Measurements from ENCODE around the gene C4B.

Gene C4B

GRCh38 chr6:32076321-32076809 is 61.8 kb downstream of the C4B start:
- Histone ChIP-seq H3K79me1 (replicated peaks; ENCODE audit: low read length, poor library complexity, severe bottlenecking) (no peaks in the 10 kb centered on the region), H3K4me1 (ENCODE audit: control insufficient read depth, insufficient read depth, low read depth, low read length) (peaks cover 36% of the 10 kb centered on the region), H3K9me3 (ENCODE audit: control insufficient read depth, low read length) (no peaks in the 10 kb centered on the region), H2BK120ac (ENCODE audit: low read depth, low read length) (no peak overlapping the region), H3K4me2 (ENCODE audit: low read length, poor library complexity, severe bottlenecking) (no peak overlapping the region), H2BK12ac (ENCODE audit: low read length in 2 of 2) (no peak overlapping the region), H3K14ac (ENCODE audit: low read length in 2 of 2) (no peak overlapping the region), H3K36me3 (ENCODE audit: control insufficient read depth in 1 of 2, insufficient read depth in 2 of 2, low read depth in 1 of 2, low read length in 2 of 2) (peaks cover 0 to 78% of the 10 kb centered on the region in 2 experiments), H2AFZ (ENCODE audit: low read depth, low read length) (no peak overlapping the region), H3K27me3 (ENCODE audit: control insufficient read depth in 1 of 2, insufficient read depth in 1 of 2, low read length in 2 of 2) (peaks cover 0 to 27% of the 10 kb centered on the region in 2 experiments), H3K4me3 (ENCODE audit: insufficient read depth in 1 of 2, low read depth in 1 of 2, low read length in 2 of 2) (no peak overlapping the region), H4K8ac (ENCODE audit: low read length) (no peak overlapping the region), H3K18ac (ENCODE audit: low read depth in 1 of 2, low read length in 2 of 2) (no peak overlapping the region), H3K23ac (ENCODE audit: low read length in 2 of 2) (no peak overlapping the region), H4K91ac (ENCODE audit: low read length) (no peak overlapping the region), H2AK5ac (ENCODE audit: low read length, severe bottlenecking) (no peak overlapping the region), H3K4ac (ENCODE audit: low read depth in 1 of 2, low read length in 2 of 2) (no peak overlapping the region), H2BK5ac (ENCODE audit: low read depth, low read length, poor library complexity, severe bottlenecking) (no peak overlapping the region), H3K27ac (ENCODE audit: low read length, poor library complexity, severe bottlenecking) (peak overlapping the region; percentile 15), H3K9ac (ENCODE audit: low read length) (peak overlapping the region; percentile 20), H2BK15ac (ENCODE audit: low read depth, poor library complexity, severe bottlenecking) (no peak overlapping the region)
- peak; percentile 76 for DNase-seq
- 62% methylated on average over 9 of the region's 12 CpGs for WGBS

- Histone ChIP-seq H3K14ac (ENCODE audit: low read length in 2 of 2) (peak overlapping the region in 1 of 2 experiments; percentile 18), H2BK15ac (ENCODE audit: low read depth, poor library complexity, severe bottlenecking) (peak overlapping the region; percentile 3), H3K9ac (ENCODE audit: low read length) (peak overlapping the region; percentile 59), H2AFZ (ENCODE audit: low read depth, low read length) (no peak overlapping the region), H3K4me1 (ENCODE audit: control insufficient read depth, insufficient read depth, low read depth, low read length) (peaks cover 46% of the 10 kb centered on the region), H3K27ac (ENCODE audit: low read length, poor library complexity, severe bottlenecking) (no peak overlapping the region), H2AK5ac (ENCODE audit: low read length, severe bottlenecking) (no peak overlapping the region), H2BK120ac (ENCODE audit: low read depth, low read length) (peak overlapping the region; percentile 62), H3K4me3 (ENCODE audit: insufficient read depth in 1 of 2, low read depth in 1 of 2, low read length in 2 of 2) (no peak overlapping the region), H3K79me1 (replicated peaks; ENCODE audit: low read length, poor library complexity, severe bottlenecking) (no peaks in the 10 kb centered on the region), H3K4ac (ENCODE audit: low read depth in 1 of 2, low read length in 2 of 2) (peak overlapping the region in 1 of 2 experiments; percentile 18), H3K4me2 (ENCODE audit: low read length, poor library complexity, severe bottlenecking) (no peak overlapping the region), H2BK5ac (ENCODE audit: low read depth, low read length, poor library complexity, severe bottlenecking) (no peak overlapping the region), H3K27me3 (ENCODE audit: control insufficient read depth in 1 of 2, insufficient read depth in 1 of 2, low read length in 2 of 2) (peaks cover 0 to 38% of the 10 kb centered on the region in 2 experiments), H4K91ac (ENCODE audit: low read length) (peak overlapping the region; percentile 57), H2BK12ac (ENCODE audit: low read length in 2 of 2) (peak overlapping the region; percentile 6 to 67), H3K23ac (ENCODE audit: low read length in 2 of 2) (no peak overlapping the region), H4K8ac (ENCODE audit: low read length) (peak overlapping the region; percentile 58), H3K18ac (ENCODE audit: low read depth in 1 of 2, low read length in 2 of 2) (peak overlapping the region; percentile 14 to 74), H3K36me3 (ENCODE audit: control insufficient read depth in 1 of 2, insufficient read depth in 2 of 2, low read depth in 1 of 2, low read length in 2 of 2) (peaks cover 0 to 73% of the 10 kb centered on the region in 2 experiments), H3K9me3 (ENCODE audit: control insufficient read depth, low read length) (no peaks in the 10 kb centered on the region)
- no peak for DNase-seq
- 89% methylated on average over 7 of the region's 7 CpGs for WGBS
Measured at GRCh38 chr6:32079566-32080290, 65.1 kb downstream of the C4B start.

- no peaks in the 10 kb centered on the region for H3K9me3 ChIP-seq (ENCODE audit: control insufficient read depth, low read length)
- H4K8ac ChIP-seq (ENCODE audit: low read length): peak overlapping the region; percentile 81
- peak overlapping the region; percentile 68 for H2AFZ ChIP-seq (ENCODE audit: low read depth, low read length)
- H3K9ac ChIP-seq (ENCODE audit: low read length): peak overlapping the region; percentile 62
- peaks cover 0 to 54% of the 10 kb centered on the region in 2 experiments for H3K27me3 ChIP-seq (ENCODE audit: control insufficient read depth in 1 of 2, insufficient read depth in 1 of 2, low read length in 2 of 2)
- peak overlapping the region; percentile 87 to 98 for H2BK12ac ChIP-seq (ENCODE audit: low read length in 2 of 2)
- H2BK15ac ChIP-seq (ENCODE audit: low read depth, poor library complexity, severe bottlenecking): no peak overlapping the region
- peak overlapping the region in 1 of 2 experiments; percentile 43 for H3K23ac ChIP-seq (ENCODE audit: low read length in 2 of 2)
- peak overlapping the region; percentile 65 to 86 for H3K4ac ChIP-seq (ENCODE audit: low read depth in 1 of 2, low read length in 2 of 2)
- H4K91ac ChIP-seq (ENCODE audit: low read length): peak overlapping the region; percentile 67
- peak overlapping the region; percentile 69 to 90 for H3K18ac ChIP-seq (ENCODE audit: low read depth in 1 of 2, low read length in 2 of 2)
- H2AK5ac ChIP-seq (ENCODE audit: low read length, severe bottlenecking): peak overlapping the region; percentile 71
- H3K79me1 ChIP-seq (replicated peaks; ENCODE audit: low read length, poor library complexity, severe bottlenecking): no peaks in the 10 kb centered on the region
- H3K4me3 ChIP-seq (ENCODE audit: insufficient read depth in 1 of 2, low read depth in 1 of 2, low read length in 2 of 2): peak overlapping the region in 1 of 2 experiments; percentile 35
- DNase-seq: peak; percentile 88
- peak overlapping the region; percentile 42 for H2BK120ac ChIP-seq (ENCODE audit: low read depth, low read length)
- 39% methylated on average over 22 of the region's 22 CpGs for WGBS
- no peak overlapping the region for H3K27ac ChIP-seq (ENCODE audit: low read length, poor library complexity, severe bottlenecking)
- H3K36me3 ChIP-seq (ENCODE audit: control insufficient read depth in 1 of 2, insufficient read depth in 2 of 2, low read depth in 1 of 2, low read length in 2 of 2): peaks cover 0 to 73% of the 10 kb centered on the region in 2 experiments
- H3K4me2 ChIP-seq (ENCODE audit: low read length, poor library complexity, severe bottlenecking): peak overlapping the region; percentile 20
- H3K14ac ChIP-seq (ENCODE audit: low read length in 2 of 2): peak overlapping the region in 1 of 2 experiments; percentile 64
- peaks cover 42% of the 10 kb centered on the region for H3K4me1 ChIP-seq (ENCODE audit: control insufficient read depth, insufficient read depth, low read depth, low read length)
- H2BK5ac ChIP-seq (ENCODE audit: low read depth, low read length, poor library complexity, severe bottlenecking): no peak overlapping the region
Measured at GRCh38 chr6:32081168-32081990, 66.8 kb downstream of the C4B start.

- H3K9ac ChIP-seq (ENCODE audit: low read length): peak overlapping the region; percentile 62
- H3K4me2 ChIP-seq (ENCODE audit: low read length, poor library complexity, severe bottlenecking): no peak overlapping the region
- peaks cover 0 to 74% of the 10 kb centered on the region in 2 experiments for H3K36me3 ChIP-seq (ENCODE audit: control insufficient read depth in 1 of 2, insufficient read depth in 2 of 2, low read depth in 1 of 2, low read length in 2 of 2)
- H2AFZ ChIP-seq (ENCODE audit: low read depth, low read length): no peak overlapping the region
- no peak overlapping the region for H4K8ac ChIP-seq (ENCODE audit: low read length)
- no peak overlapping the region for H2BK5ac ChIP-seq (ENCODE audit: low read depth, low read length, poor library complexity, severe bottlenecking)
- H2BK120ac ChIP-seq (ENCODE audit: low read depth, low read length): no peak overlapping the region
- no peaks in the 10 kb centered on the region for H3K9me3 ChIP-seq (ENCODE audit: control insufficient read depth, low read length)
- H3K4me1 ChIP-seq (ENCODE audit: control insufficient read depth, insufficient read depth, low read depth, low read length): peaks cover 49% of the 10 kb centered on the region
- H2BK12ac ChIP-seq (ENCODE audit: low read length in 2 of 2): peak overlapping the region; percentile 30 to 93
- no peak overlapping the region for H2AK5ac ChIP-seq (ENCODE audit: low read length, severe bottlenecking)
- DNase-seq: no peak
- peak overlapping the region in 1 of 2 experiments; percentile 86 for H3K4ac ChIP-seq (ENCODE audit: low read depth in 1 of 2, low read length in 2 of 2)
- no peak overlapping the region for H3K23ac ChIP-seq (ENCODE audit: low read length in 2 of 2)
- peaks cover 0 to 55% of the 10 kb centered on the region in 2 experiments for H3K27me3 ChIP-seq (ENCODE audit: control insufficient read depth in 1 of 2, insufficient read depth in 1 of 2, low read length in 2 of 2)
- H4K91ac ChIP-seq (ENCODE audit: low read length): no peak overlapping the region
- H2BK15ac ChIP-seq (ENCODE audit: low read depth, poor library complexity, severe bottlenecking): no peak overlapping the region
- H3K14ac ChIP-seq (ENCODE audit: low read length in 2 of 2): no peak overlapping the region
- WGBS: 78% methylated on average over 6 of the region's 6 CpGs
- peak overlapping the region in 1 of 2 experiments; percentile 23 for H3K4me3 ChIP-seq (ENCODE audit: insufficient read depth in 1 of 2, low read depth in 1 of 2, low read length in 2 of 2)
- no peak overlapping the region for H3K27ac ChIP-seq (ENCODE audit: low read length, poor library complexity, severe bottlenecking)
- peak overlapping the region in 1 of 2 experiments; percentile 58 for H3K18ac ChIP-seq (ENCODE audit: low read depth in 1 of 2, low read length in 2 of 2)
- no peaks in the 10 kb centered on the region for H3K79me1 ChIP-seq (replicated peaks; ENCODE audit: low read length, poor library complexity, severe bottlenecking)
Measured at GRCh38 chr6:32082478-32082877, 67.9 kb downstream of the C4B start.

Measured in mesenchymal stem cell (in vitro differentiated cells and primary cell).